GM21825 (cell line): ENCODE data around the gene HEATR5B.
"Not testable (repeated sequence)": the region's sequence is repeated elsewhere in the genome, so short reads cannot be mapped to it uniquely, and the experiment has no call there.

ENCODE experiments used
- ATAC-seq: cut with Tn5 transposase; IDR thresholded peaks from one replicate; pipeline ENCODE4 v1.9.1; 2021; ENCODE audit warnings: mild to moderate bottlenecking, moderate library complexity; ENCODE audit not compliant: unreplicated experiment

Gene HEATR5B

GRCh38 chr2:36951027-36951518 lies 133.1 kb downstream of the HEATR5B start:
- ATAC-seq: no peak

GRCh38 chr2:36949845-36950244 lies 134.3 kb downstream of the HEATR5B start:
- ATAC-seq: no peak

GRCh38 chr2:36945240-36945639 lies 138.9 kb downstream of the HEATR5B start:
- not testable (repeated sequence) for ATAC-seq

GRCh38 chr2:36941867-36942266 lies 142.3 kb downstream of the HEATR5B start:
- no peak for ATAC-seq

GRCh38 chr2:36936526-36936925 lies 147.6 kb downstream of the HEATR5B start:
- not testable (repeated sequence) for ATAC-seq

GRCh38 chr2:36931688-36932087 lies 152.5 kb downstream of the HEATR5B start:
- not testable (repeated sequence) for ATAC-seq
